SU-DHL-6 (cell line): Measurements from ENCODE around the gene CLIP3.
"Not testable (repeated sequence)": the region's sequence is repeated elsewhere in the genome, so short reads cannot be mapped to it uniquely, and the experiment has no call there.

Experiments
- H2AFZ ChIP-seq: fragments of 200-600 bp; sonication (generic); 2 replicates; pipeline ENCODE4 v1.6.1; 2014; ENCODE audit warnings: low read depth, mild to moderate bottlenecking, moderate library complexity, mixed read lengths, antibody characterized with exemption, low read length; ENCODE audit not compliant: severe bottlenecking
- H3F3A ChIP-seq: fragments of 200-600 bp; shearing (Covaris generic); 2 replicates; pipeline ENCODE4 v1.6.0; 2016; ENCODE audit warnings: antibody characterized with exemption, mild to moderate bottlenecking; ENCODE audit not compliant: insufficient read depth
- H3K27ac ChIP-seq: fragments of 200-600 bp; sonication (generic); 2 replicates; pipeline ENCODE4 v1.5.1; 2016; ENCODE audit warnings: low read depth, mild to moderate bottlenecking, low read length, moderate library complexity, mixed read lengths
- H3K27me3 ChIP-seq: fragments of 200-600 bp; sonication (generic), shearing (Covaris generic); 2 replicates; pipeline ENCODE4 v1.6.0; 2014; ENCODE audit warnings: mild to moderate bottlenecking, low read length
- H3K36me3 ChIP-seq: fragments of 200-600 bp; sonication (generic); 2 replicates; pipeline ENCODE4 v1.6.1; 2014; ENCODE audit warnings: mild to moderate bottlenecking, low read length, mixed read lengths
- H3K4me2 ChIP-seq: fragments of 300-600, 200-600 bp; shearing (Covaris generic), sonication (generic); 2 replicates; pipeline ENCODE4 v1.6.0; 2014; ENCODE audit warnings: low read length, low read depth, mild to moderate bottlenecking; ENCODE audit not compliant: poor library complexity, severe bottlenecking
- H3K4me3 ChIP-seq: fragments of 200-600 bp; sonication (generic); 2 replicates; pipeline ENCODE4 v1.5.1; 2014; ENCODE audit warnings: antibody characterized with exemption, low read length, mild to moderate bottlenecking, mixed read lengths; ENCODE audit not compliant: insufficient read depth, poor library complexity, severe bottlenecking
- H3K79me2 ChIP-seq: fragments of 200-600 bp; sonication (generic); 2 replicates; pipeline ENCODE4 v1.6.1; 2014; ENCODE audit warnings: mild to moderate bottlenecking, low read length, moderate library complexity; ENCODE audit not compliant: insufficient read depth
- H3K9ac ChIP-seq: fragments of 200-600 bp; sonication (generic); 2 replicates; pipeline ENCODE4 v1.7.0; 2014; ENCODE audit warnings: mild to moderate bottlenecking, low read length
- H3K9me2 ChIP-seq: fragments of 200-600 bp; sonication (generic); replicated peaks from 2 replicates; pipeline ENCODE4 v1.6.1; 2014; ENCODE audit warnings: low read length; ENCODE audit not compliant: insufficient read depth
- H3K9me3 ChIP-seq: fragments of 200-600 bp; sonication (generic); 2 replicates; pipeline ENCODE4 v1.6.1; 2014; ENCODE audit warnings: low read length, mixed read lengths; ENCODE audit not compliant: insufficient read depth
- H4K20me1 ChIP-seq: fragments of 200-600 bp; sonication (generic); 2 replicates; pipeline ENCODE4 v1.6.1; 2014; ENCODE audit warnings: low read depth, mild to moderate bottlenecking, antibody characterized with exemption, low read length, moderate library complexity, mixed read lengths
- EZH2phosphoT487 ChIP-seq: fragments of 200-600 bp; sonication (generic), shearing (Covaris generic); conservative IDR thresholded peaks from 2 replicates; pipeline ENCODE4 v1.6.1; 2018; ENCODE audit warnings: mild to moderate bottlenecking, antibody characterized with exemption, low read length, moderate library complexity, mixed read lengths
- TF ChIP-seq, protein P1 (sequence below): fragments of 200-600 bp; sonication (generic); IDR thresholded peaks from one replicate; pipeline ENCODE4 v1.5.1; 2017; ENCODE audit warnings: antibody characterized with exemption, mild to moderate bottlenecking, low read length, moderate library complexity; ENCODE audit not compliant: insufficient read depth, poor library complexity, severe bottlenecking

The CLIP3 gene

DNA sequence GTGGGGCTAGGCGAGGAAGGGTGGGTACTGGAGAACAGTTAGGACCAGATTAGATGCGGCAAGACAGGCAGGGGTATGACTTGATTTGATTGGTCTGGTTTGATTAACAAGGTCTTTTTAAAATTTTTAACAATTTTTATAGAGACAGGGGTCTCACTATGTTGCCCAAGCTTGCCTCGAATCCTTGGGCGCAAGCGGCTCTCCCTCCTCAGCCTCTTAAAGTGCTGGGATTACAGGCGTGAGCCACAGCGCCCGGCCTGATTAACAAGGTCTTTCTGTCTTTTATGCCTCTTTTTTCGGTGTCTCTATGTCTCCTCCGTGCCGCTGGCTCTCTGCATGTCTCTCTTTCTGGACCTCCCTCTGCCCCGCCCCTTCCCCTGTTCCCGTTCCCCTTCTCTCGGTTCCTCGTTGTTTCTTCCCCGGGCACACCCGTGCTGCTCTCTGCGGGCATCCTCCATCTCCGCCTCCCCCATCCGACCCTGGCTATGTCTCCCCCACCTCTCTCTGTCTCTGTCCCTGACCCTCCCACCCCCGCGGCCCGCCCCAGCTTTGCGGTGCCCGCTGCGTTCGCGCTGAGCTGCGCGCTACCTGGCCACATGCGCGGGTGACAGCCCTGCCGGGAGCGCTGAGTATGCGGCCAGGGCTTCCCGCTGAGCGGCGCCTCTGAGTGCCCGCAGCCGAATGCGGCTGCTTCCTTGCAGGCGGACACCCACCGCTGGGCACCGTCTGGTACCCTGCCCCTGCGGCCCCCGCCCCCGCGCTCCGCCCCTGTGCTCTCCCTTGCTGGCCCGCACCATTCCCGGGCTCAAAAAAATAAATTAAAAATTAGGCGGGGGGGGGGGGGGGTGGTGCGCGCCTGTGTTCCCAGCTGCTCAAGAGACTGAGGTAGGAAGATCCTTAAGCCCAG lies 45.8 kb downstream of the CLIP3 start:
- Histone ChIP-seq H3K9ac (peak overlapping the region; percentile 60), H3K36me3 (no peaks in the 10 kb centered on the region), H3K79me2 (no peaks in the 10 kb centered on the region), H2AFZ (peak overlapping the region; percentile 88), H4K20me1 (no peaks in the 10 kb centered on the region), H3K9me2 (no peaks in the 10 kb centered on the region), H3F3A (no peaks in the 10 kb centered on the region), H3K4me2 (peak overlapping the region; percentile 74), H3K27ac (no peak overlapping the region), H3K9me3 (no peaks in the 10 kb centered on the region), H3K27me3 (no peaks in the 10 kb centered on the region), H3K4me3 (peak overlapping the region; percentile 56)
- TF ChIP-seq EZH2phosphoT487 = no peak
- TF ChIP-seq, protein P1, sequence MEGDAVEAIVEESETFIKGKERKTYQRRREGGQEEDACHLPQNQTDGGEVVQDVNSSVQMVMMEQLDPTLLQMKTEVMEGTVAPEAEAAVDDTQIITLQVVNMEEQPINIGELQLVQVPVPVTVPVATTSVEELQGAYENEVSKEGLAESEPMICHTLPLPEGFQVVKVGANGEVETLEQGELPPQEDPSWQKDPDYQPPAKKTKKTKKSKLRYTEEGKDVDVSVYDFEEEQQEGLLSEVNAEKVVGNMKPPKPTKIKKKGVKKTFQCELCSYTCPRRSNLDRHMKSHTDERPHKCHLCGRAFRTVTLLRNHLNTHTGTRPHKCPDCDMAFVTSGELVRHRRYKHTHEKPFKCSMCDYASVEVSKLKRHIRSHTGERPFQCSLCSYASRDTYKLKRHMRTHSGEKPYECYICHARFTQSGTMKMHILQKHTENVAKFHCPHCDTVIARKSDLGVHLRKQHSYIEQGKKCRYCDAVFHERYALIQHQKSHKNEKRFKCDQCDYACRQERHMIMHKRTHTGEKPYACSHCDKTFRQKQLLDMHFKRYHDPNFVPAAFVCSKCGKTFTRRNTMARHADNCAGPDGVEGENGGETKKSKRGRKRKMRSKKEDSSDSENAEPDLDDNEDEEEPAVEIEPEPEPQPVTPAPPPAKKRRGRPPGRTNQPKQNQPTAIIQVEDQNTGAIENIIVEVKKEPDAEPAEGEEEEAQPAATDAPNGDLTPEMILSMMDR = no peak

- Histone ChIP-seq H4K20me1 (no peaks in the 10 kb centered on the region), H3K79me2 (no peaks in the 10 kb centered on the region), H3K9ac (no peak overlapping the region), H2AFZ (no peak overlapping the region), H3F3A (no peaks in the 10 kb centered on the region), H3K27me3 (no peaks in the 10 kb centered on the region), H3K4me2 (no peak overlapping the region), H3K9me2 (no peaks in the 10 kb centered on the region), H3K4me3 (no peak overlapping the region), H3K9me3 (no peaks in the 10 kb centered on the region), H3K27ac (no peak overlapping the region), H3K36me3 (no peaks in the 10 kb centered on the region)
- TF ChIP-seq EZH2phosphoT487 = no peak
- TF ChIP-seq, protein P1 = no peak
Measured at GRCh38 chr19:35986111-35986510, 46.6 kb downstream of the CLIP3 start.

GRCh38 chr19:35983177-35983576 lies 49.5 kb downstream of the CLIP3 start:
- TF ChIP-seq, protein P1 = no peak
- TF ChIP-seq EZH2phosphoT487 = no peak
- Histone ChIP-seq H4K20me1 (no peaks in the 10 kb centered on the region), H3K9me2 (no peaks in the 10 kb centered on the region), H3K36me3 (no peaks in the 10 kb centered on the region), H3K27ac (no peak overlapping the region), H3K9ac (no peak overlapping the region), H3K4me3 (no peak overlapping the region), H3K79me2 (no peaks in the 10 kb centered on the region), H3F3A (no peaks in the 10 kb centered on the region), H2AFZ (no peak overlapping the region), H3K9me3 (no peaks in the 10 kb centered on the region), H3K4me2 (no peak overlapping the region), H3K27me3 (no peaks in the 10 kb centered on the region)

- H4K20me1 ChIP-seq, H3K27me3 ChIP-seq, H3F3A ChIP-seq: not testable (repeated sequence)
Measured at GRCh38 chr19:35980997-35981396, 51.7 kb downstream of the CLIP3 start.

More at GRCh38 chr19:35980997-35981396, 51.7 kb downstream of the CLIP3 start:
- H3K27ac ChIP-seq, H3K79me2 ChIP-seq, H3K4me3 ChIP-seq, H3K4me2 ChIP-seq, H3K9me2 ChIP-seq, H3K36me3 ChIP-seq, H3K9me3 ChIP-seq, H2AFZ ChIP-seq, H3K9ac ChIP-seq: not testable (repeated sequence)
